Tibial artery (tissue), 4 donors: ENCODE results near the gene OR5B2.

Experiments
- DNase-seq, 2 donors: peaks; one replicate each; pipeline ENCODE4 v3.0.0-alpha.2; 2019
- H3K27ac ChIP-seq, 2 donors: fragments of 200-600 bp; sonication (generic) in 1 of 2; 1 replicate in 1 of 2; 2 replicates in 1 of 2; pipeline ENCODE4 v1.5.1; 2018 to 2019; ENCODE audit warnings: mild to moderate bottlenecking in 1 of 2
- H3K27me3 ChIP-seq, 2 donors: fragments of 200-600 bp; sonication (generic) in 1 of 2; one replicate each; pipeline versions ENCODE4 v1.5.1 to v1.6.0; 2016 to 2019
- H3K36me3 ChIP-seq, 3 donors: fragments of 200-600 bp; sonication (generic) in 2 of 3; one replicate each; pipeline ENCODE4 v1.5.1; 2016 to 2019; ENCODE audit warnings: mild to moderate bottlenecking in 2 of 3
- H3K4me1 ChIP-seq, 4 donors: fragments of 200-600 bp; sonication (generic) in 2 of 4; 1 replicate in 3 of 4; 2 replicates in 1 of 4; pipeline ENCODE4 v1.5.1; 2016 to 2019
- H3K4me3 ChIP-seq, 2 donors: fragments of 200-600 bp; sonication (generic) in 1 of 2; 1 replicate in 1 of 2; 2 replicates in 1 of 2; pipeline ENCODE4 v1.5.1; 2018 to 2019; ENCODE audit warnings: mild to moderate bottlenecking in 2 of 2
- H3K9me3 ChIP-seq, 3 donors: fragments of 200-600 bp; sonication (generic) in 1 of 3; one replicate each; pipeline ENCODE4 v1.5.1; 2016 to 2019
- CTCF ChIP-seq, 2 experiments: fragments of 200-600 bp in 1 of 2; fragments of 450-650 bp in 1 of 2; IDR thresholded peaks; one replicate each; pipeline ENCODE4 v1.5.1; 2017 to 2019; ENCODE audit warnings: antibody characterized with exemption in 2 of 2, mild to moderate bottlenecking in 1 of 2, moderate library complexity in 1 of 2
- intact Hi-C: fragments of 100-400 bp; cut with DNase I; formaldehyde crosslinking; loops from one replicate; pipeline ENCODE4 v1.15.0; 2023; ENCODE audit warnings: low total_unique reads

The OR5B2 gene

DNA sequence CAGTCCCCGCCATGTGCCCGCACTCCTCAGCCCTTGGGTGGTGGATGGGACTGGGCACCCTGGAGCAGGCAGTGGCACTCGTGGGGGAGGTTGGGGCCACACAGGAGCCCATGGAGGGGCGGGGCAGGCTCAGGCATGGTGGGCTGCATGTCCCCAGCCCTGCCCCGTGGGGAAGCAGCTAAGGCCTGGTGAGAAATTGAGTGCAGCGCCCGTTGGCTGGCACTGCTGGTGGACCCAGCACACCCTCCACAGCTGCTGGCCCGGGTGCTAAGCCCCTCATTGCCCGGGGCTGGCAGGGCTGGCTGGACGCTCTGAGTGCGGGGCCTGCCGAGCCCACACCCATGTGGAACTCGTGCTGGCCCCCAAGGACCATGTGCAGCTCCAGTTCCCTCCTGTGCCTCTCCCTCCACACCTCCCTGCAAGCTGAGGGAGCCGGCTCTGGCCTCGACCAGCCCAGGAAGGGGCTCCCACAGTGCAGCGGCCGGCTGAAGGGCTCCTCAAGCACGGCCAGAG, 37.3 kb downstream of the OR5B2 start:
- intact Hi-C loops, result no loop called here
- H3K27me3 ChIP-seq, result no peaks in the 10 kb centered on the region
- TF ChIP-seq CTCF (IDR thresholded peaks at IDR 0.05), result no peak

More for the DNA sequence above, 37.3 kb downstream of the OR5B2 start:
- no peaks in the 10 kb centered on the region for H3K36me3 ChIP-seq
- no peak overlapping the region for H3K27ac ChIP-seq
- no peak for DNase-seq
- no peaks in the 10 kb centered on the region for H3K4me1 ChIP-seq
- H3K4me3 ChIP-seq, result no peak overlapping the region
- H3K9me3 ChIP-seq, result no peaks in the 10 kb centered on the region
